Effector memory CD8-positive, alpha-beta T cell (primary cell): ENCODE data around the gene WWOX.

Source experiments
- ATAC-seq: fragments of 150-1000 bp; cut with Tn5 transposase; replicated peaks from 2 replicates; pipeline ENCODE4 v1.10.0; 2021; ENCODE audit warnings: mild to moderate bottlenecking, moderate library complexity
- DNase-seq, 3 experiments: peaks; one replicate each; pipeline ENCODE4 v3.0.0; 2021
- H3K27ac Mint-ChIP-seq, 2 donors: one replicate each; pipeline ENCODE4 v1.8.0; 2022; ENCODE audit warnings: mild to moderate bottlenecking in 2 of 2, mixed read lengths in 2 of 2, moderate library complexity in 2 of 2
- H3K27me3 Mint-ChIP-seq, 2 donors: one replicate each; pipeline ENCODE4 v1.8.0; 2022; ENCODE audit warnings: mixed read lengths in 2 of 2
- H3K36me3 Mint-ChIP-seq: one replicate; pipeline ENCODE4 v1.8.0; 2022; ENCODE audit warnings: mild to moderate bottlenecking, moderate library complexity, mixed read lengths; ENCODE audit not compliant: insufficient read depth
- H3K4me1 Mint-ChIP-seq, 2 donors: one replicate each; pipeline ENCODE4 v1.8.0; 2022; ENCODE audit warnings: low read depth in 2 of 2, mixed read lengths in 2 of 2
- H3K4me3 Mint-ChIP-seq, 2 donors: one replicate each; pipeline ENCODE4 v1.8.0; 2022; ENCODE audit warnings: mild to moderate bottlenecking in 2 of 2, mixed read lengths in 2 of 2, moderate library complexity in 2 of 2
- H3K9me3 Mint-ChIP-seq, 2 donors: one replicate each; pipeline ENCODE4 v1.8.0; 2022; ENCODE audit warnings: mixed read lengths in 2 of 2

The WWOX gene

GRCh38 chr16:78720416-78720815, 621.0 kb downstream of the WWOX start:
- Mint-ChIP-seq H3K27ac (no peak overlapping the region), H3K27me3 (no peaks in the 10 kb centered on the region), H3K36me3 (no peaks in the 10 kb centered on the region), H3K9me3 (no peaks in the 10 kb centered on the region), H3K4me1 (peaks cover 0 to 4% of the 10 kb centered on the region in 2 donors), H3K4me3 (no peak overlapping the region)
- no peak for DNase-seq
- no peak for ATAC-seq

GRCh38 chr16:78727536-78727935, 628.1 kb downstream of the WWOX start:
- Mint-ChIP-seq H3K27ac (no peak overlapping the region), H3K27me3 (no peaks in the 10 kb centered on the region), H3K9me3 (no peaks in the 10 kb centered on the region), H3K4me1 (peaks cover 4% of the 10 kb centered on the region in 2 donors), H3K36me3 (no peaks in the 10 kb centered on the region), H3K4me3 (no peak overlapping the region)
- DNase-seq (no peak), ATAC-seq (no peak)

GRCh38 chr16:78729687-78730086, 630.2 kb downstream of the WWOX start:
- Mint-ChIP-seq H3K36me3 (no peaks in the 10 kb centered on the region), H3K27ac (no peak overlapping the region), H3K9me3 (no peaks in the 10 kb centered on the region), H3K27me3 (no peaks in the 10 kb centered on the region), H3K4me3 (no peak overlapping the region), H3K4me1 (peaks cover 4% of the 10 kb centered on the region in 2 donors)
- DNase-seq: no peak
- no peak for ATAC-seq

DNA sequence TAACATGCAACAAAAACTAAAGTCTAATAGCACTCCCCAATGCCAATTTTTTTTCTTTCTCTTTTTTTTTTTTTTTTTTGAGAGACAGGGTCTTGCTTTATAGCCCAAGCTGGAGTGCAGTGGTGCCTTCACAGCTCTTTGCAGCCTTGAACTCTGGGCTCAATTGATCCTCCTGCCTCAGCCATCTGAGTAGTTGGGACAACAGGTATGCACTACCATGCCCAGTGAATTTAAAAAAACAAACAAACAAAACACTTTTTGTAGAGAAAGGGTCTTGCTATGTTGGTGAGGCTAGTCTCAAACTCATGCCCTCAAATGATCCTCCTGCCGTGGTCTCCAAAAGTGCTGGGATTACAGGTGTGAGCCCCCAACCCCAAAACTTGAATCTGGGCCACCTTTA, 632.3 kb downstream of the WWOX start:
- no peak overlapping the region for H3K4me3 Mint-ChIP-seq
- H3K4me1 Mint-ChIP-seq: peaks cover 0 to 4% of the 10 kb centered on the region in 2 donors
- no peak overlapping the region for H3K27ac Mint-ChIP-seq
- DNase-seq (no peak), ATAC-seq (no peak)
- no peaks in the 10 kb centered on the region for H3K27me3 Mint-ChIP-seq
- H3K9me3 Mint-ChIP-seq: no peaks in the 10 kb centered on the region
- H3K36me3 Mint-ChIP-seq: no peaks in the 10 kb centered on the region

- Mint-ChIP-seq H3K27ac (no peak overlapping the region), H3K36me3 (no peaks in the 10 kb centered on the region), H3K4me3 (no peak overlapping the region), H3K9me3 (no peaks in the 10 kb centered on the region), H3K4me1 (peaks cover 0 to 4% of the 10 kb centered on the region in 2 donors), H3K27me3 (no peaks in the 10 kb centered on the region)
- DNase-seq (no peak), ATAC-seq (no peak)
These were observed 633.2 kb downstream of the WWOX start for GRCh38 chr16:78732696-78733095.

GRCh38 chr16:78735337-78735736, 635.9 kb downstream of the WWOX start:
- H3K4me1 Mint-ChIP-seq: peaks cover 2 to 7% of the 10 kb centered on the region in 2 donors
- no peaks in the 10 kb centered on the region for H3K27me3 Mint-ChIP-seq
- H3K27ac Mint-ChIP-seq: no peak overlapping the region
- DNase-seq (no peak), ATAC-seq (no peak)
- H3K9me3 Mint-ChIP-seq: no peaks in the 10 kb centered on the region
- no peaks in the 10 kb centered on the region for H3K36me3 Mint-ChIP-seq
- H3K4me3 Mint-ChIP-seq: no peak overlapping the region

GRCh38 chr16:78737630-78738029, 638.2 kb downstream of the WWOX start:
- no peak overlapping the region for H3K27ac Mint-ChIP-seq
- DNase-seq: no peak
- no peaks in the 10 kb centered on the region for H3K27me3 Mint-ChIP-seq
- H3K4me1 Mint-ChIP-seq: peaks cover 11 to 24% of the 10 kb centered on the region in 2 donors
- no peaks in the 10 kb centered on the region for H3K9me3 Mint-ChIP-seq
- no peak overlapping the region for H3K4me3 Mint-ChIP-seq
- no peak for ATAC-seq
- peaks cover 4% of the 10 kb centered on the region for H3K36me3 Mint-ChIP-seq

GRCh38 chr16:78738557-78738956, 639.1 kb downstream of the WWOX start:
- ATAC-seq (no peak), DNase-seq (no peak)
- Mint-ChIP-seq H3K36me3 (peaks cover 6% of the 10 kb centered on the region), H3K9me3 (no peaks in the 10 kb centered on the region), H3K27me3 (no peaks in the 10 kb centered on the region), H3K27ac (peak overlapping the region in 1 of 2 donors; percentile 58), H3K4me3 (no peak overlapping the region), H3K4me1 (peaks cover 18 to 31% of the 10 kb centered on the region in 2 donors)

DNA sequence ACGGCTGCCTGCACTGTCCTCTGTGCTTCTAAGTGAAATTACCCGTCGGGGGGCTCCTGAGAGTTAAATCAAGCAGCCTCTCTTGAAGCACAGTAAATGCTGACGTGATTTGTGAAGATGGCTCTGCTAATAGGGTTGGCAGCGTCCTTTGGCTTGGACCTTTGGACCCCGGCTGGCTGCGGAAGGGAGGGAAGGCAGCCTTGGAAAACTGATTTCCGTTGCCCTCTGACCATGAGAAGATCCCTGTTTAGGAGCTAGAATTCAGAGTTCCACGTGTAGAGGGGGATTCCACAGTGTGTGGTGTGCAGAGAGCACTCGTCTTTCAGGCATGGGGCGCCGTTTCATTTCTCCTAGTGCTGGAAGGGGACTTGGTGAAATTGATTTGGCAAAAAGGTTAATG, 640.8 kb downstream of the WWOX start:
- Mint-ChIP-seq H3K9me3 (no peaks in the 10 kb centered on the region), H3K4me3 (no peak overlapping the region), H3K36me3 (peaks cover 12% of the 10 kb centered on the region), H3K27ac (peak overlapping the region; percentile 99), H3K27me3 (no peaks in the 10 kb centered on the region), H3K4me1 (peaks cover 22 to 42% of the 10 kb centered on the region in 2 donors)
- ATAC-seq (no peak), DNase-seq (no peak)

DNA sequence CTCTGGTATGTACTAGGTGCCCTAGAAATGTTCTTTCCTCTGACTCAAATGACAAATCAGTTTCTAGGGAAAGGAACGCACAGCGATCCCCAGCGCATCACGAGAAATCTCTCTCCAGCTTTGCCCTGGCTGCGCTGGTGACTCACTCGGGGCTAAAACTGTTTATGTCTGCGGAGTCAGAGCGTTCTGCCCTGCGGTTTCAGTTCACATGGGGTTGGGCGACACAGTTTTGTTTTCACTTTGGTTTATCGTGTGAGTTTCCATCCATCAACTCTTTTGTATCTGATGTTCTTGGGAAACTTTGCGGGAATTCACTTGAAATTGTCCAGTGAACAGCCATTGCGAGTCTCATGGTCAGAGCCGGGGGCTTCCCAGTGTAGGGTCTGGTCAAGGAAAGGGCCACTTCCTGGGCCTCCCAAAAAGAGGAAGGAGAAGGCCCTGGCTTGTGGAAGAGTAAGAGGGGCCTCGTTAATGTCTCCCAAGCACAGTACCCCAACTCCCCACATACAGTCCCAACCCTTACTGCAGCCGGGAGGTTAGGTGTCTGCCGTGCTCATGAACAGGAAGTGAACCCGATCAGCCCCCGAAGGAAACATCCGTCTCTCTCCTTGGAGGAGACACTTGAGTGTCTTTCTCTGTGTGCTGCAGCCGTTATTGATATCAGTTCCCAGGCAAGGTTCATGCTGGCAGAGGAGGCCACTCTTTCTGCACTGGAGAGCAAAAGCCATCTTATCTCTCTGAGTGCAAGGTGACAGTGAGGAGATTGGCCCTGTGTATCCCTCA, 643.2 kb downstream of the WWOX start:
- DNase-seq: peak; percentile 69 to 75 (median 73)
- H3K27me3 Mint-ChIP-seq: no peaks in the 10 kb centered on the region
- H3K4me3 Mint-ChIP-seq: peak overlapping the region; percentile 75 to 86
- H3K27ac Mint-ChIP-seq: peak overlapping the region; percentile 99
- H3K4me1 Mint-ChIP-seq: peaks cover 24 to 52% of the 10 kb centered on the region in 2 donors
- ATAC-seq: peak; percentile 96
- H3K9me3 Mint-ChIP-seq: no peaks in the 10 kb centered on the region
- H3K36me3 Mint-ChIP-seq: peaks cover 12% of the 10 kb centered on the region

- H3K36me3 Mint-ChIP-seq: peaks cover 16% of the 10 kb centered on the region
- no peaks in the 10 kb centered on the region for H3K9me3 Mint-ChIP-seq
- DNase-seq (no peak), ATAC-seq (no peak)
- H3K27me3 Mint-ChIP-seq: no peaks in the 10 kb centered on the region
- peaks cover 29 to 59% of the 10 kb centered on the region in 2 donors for H3K4me1 Mint-ChIP-seq
- H3K4me3 Mint-ChIP-seq: peak overlapping the region; percentile 75 to 86
- peak overlapping the region; percentile 99 for H3K27ac Mint-ChIP-seq
These were observed 644.1 kb downstream of the WWOX start for GRCh38 chr16:78743556-78743955.

GRCh38 chr16:78744099-78744498, 644.6 kb downstream of the WWOX start:
- H3K4me3 Mint-ChIP-seq: peak overlapping the region in 1 of 2 donors; percentile 86
- no peak for DNase-seq
- peak overlapping the region; percentile 99 for H3K27ac Mint-ChIP-seq
- H3K4me1 Mint-ChIP-seq: peaks cover 34 to 62% of the 10 kb centered on the region in 2 donors
- ATAC-seq: no peak
- H3K36me3 Mint-ChIP-seq: peaks cover 16% of the 10 kb centered on the region
- no peaks in the 10 kb centered on the region for H3K9me3 Mint-ChIP-seq
- no peaks in the 10 kb centered on the region for H3K27me3 Mint-ChIP-seq

DNA sequence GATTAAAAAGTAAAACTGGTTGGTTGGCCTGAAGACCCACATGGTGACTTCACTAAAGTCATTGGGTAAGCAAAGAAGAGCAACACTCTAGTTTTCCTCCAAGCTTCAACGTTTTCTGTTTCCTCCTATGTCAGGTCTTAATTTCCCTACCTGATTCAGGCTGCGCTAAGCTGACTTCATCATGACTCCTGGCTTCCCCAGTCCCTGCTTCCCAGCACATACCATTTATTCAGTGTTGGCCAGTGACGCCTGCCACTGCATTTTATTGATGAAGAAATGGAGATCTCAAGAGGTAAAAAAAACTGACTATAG, 645.3 kb downstream of the WWOX start:
- no peaks in the 10 kb centered on the region for H3K27me3 Mint-ChIP-seq
- peak overlapping the region; percentile 32 to 99 for H3K27ac Mint-ChIP-seq
- no peak overlapping the region for H3K4me3 Mint-ChIP-seq
- DNase-seq (no peak), ATAC-seq (no peak)
- no peaks in the 10 kb centered on the region for H3K9me3 Mint-ChIP-seq
- H3K36me3 Mint-ChIP-seq: peaks cover 16% of the 10 kb centered on the region
- peaks cover 40 to 64% of the 10 kb centered on the region in 2 donors for H3K4me1 Mint-ChIP-seq

GRCh38 chr16:78745108-78746019, 645.9 kb downstream of the WWOX start:
- no peaks in the 10 kb centered on the region for H3K9me3 Mint-ChIP-seq
- H3K4me1 Mint-ChIP-seq: peaks cover 40 to 70% of the 10 kb centered on the region in 2 donors
- DNase-seq (no peak), ATAC-seq (no peak)
- no peak overlapping the region for H3K4me3 Mint-ChIP-seq
- H3K27me3 Mint-ChIP-seq: no peaks in the 10 kb centered on the region
- H3K27ac Mint-ChIP-seq: peak overlapping the region; percentile 32 to 99
- H3K36me3 Mint-ChIP-seq: peaks cover 16% of the 10 kb centered on the region
